Testis (tissue), 3 donors: ENCODE results near the gene SLC22A1. TPM values are rescaled to one million over a fixed set of nuclear protein-coding genes. Genes with fewer than 3 reads are reported as not detected.
"Not testable (repeated sequence)": the region's sequence is repeated elsewhere in the genome, so short reads cannot be mapped to it uniquely, and the experiment has no call there.

Source experiments
- DNase-seq: peaks from one replicate; pipeline ENCODE4 v3.0.0-alpha.2; 2019
- H3K27ac ChIP-seq, 2 donors: fragments of 200-600 bp; sonication (generic); one replicate each; pipeline ENCODE4 v1.5.1; 2019
- H3K27me3 ChIP-seq: fragments of 200-600 bp; sonication (generic); one replicate; pipeline ENCODE4 v1.5.1; 2019
- H3K36me3 ChIP-seq: fragments of 200-600 bp; sonication (generic); one replicate; pipeline ENCODE4 v1.5.1; 2017; ENCODE audit warnings: low read depth; ENCODE audit errors: missing control alignments
- H3K4me1 ChIP-seq: fragments of 200-600 bp; sonication (generic); one replicate; pipeline ENCODE4 v1.5.1; 2019
- H3K4me3 ChIP-seq, 2 donors: fragments of 200-600 bp; sonication (generic); one replicate each; pipeline ENCODE4 v1.5.1; 2017 to 2019
- H3K9me3 ChIP-seq: fragments of 200-600 bp; sonication (generic); one replicate; pipeline ENCODE4 v1.5.1; 2017
- CTCF ChIP-seq, 3 experiments: fragments of 450-650 bp in 2 of 3; fragments of 200-600 bp in 1 of 3; sonication (generic) in 1 of 3; IDR thresholded peaks; one replicate each; pipeline ENCODE4 v1.5.1; 2016 to 2019; ENCODE audit warnings: antibody characterized with exemption in 3 of 3, mild to moderate bottlenecking in 2 of 3, moderate library complexity in 1 of 3
- POLR2A ChIP-seq: fragments of 450-650 bp; IDR thresholded peaks from one replicate; pipeline ENCODE4 v1.6.1; 2017; ENCODE audit warnings: antibody characterized with exemption, mild to moderate bottlenecking, moderate library complexity
- WGBS, 2 donors: methylation state at CpG; one replicate each; pipeline ENCODE4 v1.1.5; 2018; 5-methylcytosine and 5-hydroxymethylcytosine counted together
- intact Hi-C: fragments of 100-400 bp; cut with DNase I; formaldehyde crosslinking; loops from one replicate; pipeline ENCODE4 v1.15.1; 2023; ENCODE audit warnings: low total_unique reads
- polyA plus RNA-seq: library from polyadenylated mRNA; stranded (reverse); fragments of 350-450 nt; fragmentation: Illumina TruSeq; extraction: RNeasy Lipid Tissue Mini Kit (QIAGEN cat#74804); gene quantifications from one replicate; pipeline ENCODE4 v1.2.3, GENCODE V29; 2014; ENCODE audit warnings: low read depth, low replicate concordance; ENCODE audit not compliant: insufficient read depth
- total RNA-seq, 2 donors: library from RNA; depleted of rRNA; stranded (reverse); fragments of >200 nt; gene quantifications; one replicate each; pipeline ENCODE4 v1.2.3, GENCODE V29; 2016

Gene SLC22A1
- total and polyA plus RNA-seq, 3 donors from 2014 or later: 0.90 to 1.7 (median 1.5) TPM

- WGBS, 2 donors: 57 to 80% methylated on average over 2 to 5 of the region's 5 CpGs
- TF ChIP-seq CTCF (IDR thresholded peaks at IDR 0.05): no peak
- TF ChIP-seq POLR2A: no peak
- Histone ChIP-seq H3K27ac (no peak overlapping the region), H3K27me3 (no peaks in the 10 kb centered on the region), H3K9me3 (no peaks in the 10 kb centered on the region), H3K4me1 (no peaks in the 10 kb centered on the region), H3K4me3 (no peak overlapping the region), H3K36me3 (no peaks in the 10 kb centered on the region)
- intact Hi-C loops: no loop called here
- no peak for DNase-seq
Observed at GRCh38 chr6:160161647-160161986, 40.0 kb downstream of the SLC22A1 start.

GRCh38 chr6:160162030-160162566, 40.5 kb downstream of the SLC22A1 start:
- DNase-seq: no peak
- H3K4me1 ChIP-seq: no peaks in the 10 kb centered on the region
- H3K27me3 ChIP-seq: no peaks in the 10 kb centered on the region
- intact Hi-C loops: no loop called here
- no peak for TF ChIP-seq POLR2A
- TF ChIP-seq CTCF (IDR thresholded peaks at IDR 0.05): no peak
- H3K4me3 ChIP-seq: no peak overlapping the region
- no peaks in the 10 kb centered on the region for H3K9me3 ChIP-seq
- 86 to 87% methylated on average over 5 of the region's 5 CpGs for WGBS, 2 donors
- H3K36me3 ChIP-seq: no peaks in the 10 kb centered on the region
- no peak overlapping the region for H3K27ac ChIP-seq

- TF ChIP-seq POLR2A (no peak), CTCF (IDR thresholded peaks at IDR 0.05) (no peak)
- no peaks in the 10 kb centered on the region for H3K4me1 ChIP-seq
- 69 to 70% methylated on average over 7 to 8 of the region's 8 CpGs for WGBS, 2 donors
- intact Hi-C loops: no loop called here
- no peak overlapping the region for H3K27ac ChIP-seq
- H3K27me3 ChIP-seq: no peaks in the 10 kb centered on the region
- H3K36me3 ChIP-seq: no peaks in the 10 kb centered on the region
- DNase-seq: no peak
- H3K4me3 ChIP-seq: no peak overlapping the region
- no peaks in the 10 kb centered on the region for H3K9me3 ChIP-seq
Observed at GRCh38 chr6:160163425-160163824, 41.8 kb downstream of the SLC22A1 start.

- H3K27me3 ChIP-seq: no peaks in the 10 kb centered on the region
- no peaks in the 10 kb centered on the region for H3K4me1 ChIP-seq
- intact Hi-C loops: no loop called here
- DNase-seq: no peak
- no peak overlapping the region for H3K27ac ChIP-seq
- no peak for TF ChIP-seq CTCF (IDR thresholded peaks at IDR 0.05)
- TF ChIP-seq POLR2A: no peak
- no peaks in the 10 kb centered on the region for H3K36me3 ChIP-seq
- H3K9me3 ChIP-seq: no peaks in the 10 kb centered on the region
- no peak overlapping the region for H3K4me3 ChIP-seq
- 59% methylated on average over 7 of the region's 7 CpGs for whole genome bisulfite sequencing, 2 donors
Observed at GRCh38 chr6:160163912-160164311, 42.3 kb downstream of the SLC22A1 start.

GRCh38 chr6:160165928-160166327, 44.3 kb downstream of the SLC22A1 start:
- peaks cover 13% of the 10 kb centered on the region for H3K4me1 ChIP-seq
- H3K9me3 ChIP-seq, H3K27me3 ChIP-seq, H3K4me3 ChIP-seq, DNase-seq, H3K27ac ChIP-seq, H3K36me3 ChIP-seq, intact Hi-C loops: not testable (repeated sequence)
- 95 to 96% methylated on average over 3 of the region's 3 CpGs for whole genome bisulfite sequencing, 2 donors
